C4-2B (cell line): ENCODE data around the gene PDE4A.

Experiments
- CTCF ChIP-seq: fragments of 450-650 bp; conservative IDR thresholded peaks from 2 replicates; pipeline ENCODE4 v1.5.1; 2017; ENCODE audit warnings: mild to moderate bottlenecking
- ZFX ChIP-seq: fragments of 450-650 bp; IDR thresholded peaks from 2 replicates; pipeline ENCODE4 v1.6.1; 2017

GRCh38 chr19:10467104-10467706, 46.9 kb downstream of the PDE4A start:
- TF ChIP-seq CTCF (no peak), ZFX (no peak)
